Left renal cortex interstitium (tissue), 4 donors: ENCODE data around the gene SLAMF1. TPM values are rescaled to one million over a fixed set of nuclear protein-coding genes. Genes with fewer than 3 reads are reported as not detected.
"Not testable (repeated sequence)": the region's sequence is repeated elsewhere in the genome, so short reads cannot be mapped to it uniquely, and the experiment has no call there.

ENCODE experiments used
- DNase-seq, 4 donors: peaks; one replicate each; pipeline ENCODE4 v3.0.0-alpha.2; 2013; ENCODE audit warnings: low read depth in 4 of 4, low spot score in 2 of 4, missing footprints in 1 of 4
- polyA plus RNA-seq, 4 donors: library from polyadenylated mRNA; unstranded; fragments of 120-200 nt; gene quantifications; one replicate each; pipeline ENCODE4 v1.2.1, GENCODE V29; 2013; ENCODE audit not compliant: insufficient read length in 4 of 4

Gene SLAMF1
- polyA plus RNA-seq, 4 donors: 0.05 to 0.16 (median 0.10) TPM; not detected in 1

GRCh38 chr1:160570840-160571239 lies 76.0 kb downstream of the SLAMF1 start:
- DNase-seq: no peak

DNA sequence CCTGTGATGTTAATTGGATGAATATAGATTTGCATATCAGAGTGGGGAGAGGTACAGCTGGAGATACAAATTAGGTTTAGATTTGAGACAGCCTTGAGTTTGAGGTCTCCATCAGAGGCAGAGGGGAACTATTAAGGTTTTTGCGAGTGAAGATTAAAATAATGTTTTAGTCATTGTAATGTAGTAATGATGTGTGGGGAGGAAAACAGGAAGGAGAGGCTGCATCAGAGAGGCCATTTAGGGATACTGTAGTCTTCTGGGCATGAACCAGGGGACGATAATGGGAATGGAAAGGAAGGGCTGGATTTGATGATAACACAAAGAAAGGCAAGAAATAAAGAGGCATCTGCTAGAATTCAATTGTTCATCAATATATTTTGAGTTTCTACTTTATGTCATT lies 77.0 kb downstream of the SLAMF1 start:
- DNase-seq: no peak

- no peak for DNase-seq
Observed at GRCh38 chr1:160567858-160568682, 78.8 kb downstream of the SLAMF1 start.

- no peak for DNase-seq
Observed at GRCh38 chr1:160567341-160567740, 79.5 kb downstream of the SLAMF1 start.

GRCh38 chr1:160565564-160565963 lies 81.3 kb downstream of the SLAMF1 start:
- DNase-seq: no peak

GRCh38 chr1:160563230-160563629 lies 83.6 kb downstream of the SLAMF1 start:
- DNase-seq: not testable (repeated sequence)

GRCh38 chr1:160562745-160563144 lies 84.1 kb downstream of the SLAMF1 start:
- not testable (repeated sequence) for DNase-seq

- DNase-seq: no peak
Observed at GRCh38 chr1:160560806-160561205, 86.0 kb downstream of the SLAMF1 start.

GRCh38 chr1:160560045-160560705 lies 86.7 kb downstream of the SLAMF1 start:
- no peak for DNase-seq

- DNase-seq: not testable (repeated sequence)
Observed at GRCh38 chr1:160559437-160559836, 87.4 kb downstream of the SLAMF1 start.

- no peak for DNase-seq
Observed at GRCh38 chr1:160558660-160559380, 88.0 kb downstream of the SLAMF1 start.

Other genes with a start within 250 kb of the SLAMF1 start
- 10 to 100 TPM; 29.2 to 43.9 (median 34.9) TPM for gene VANGL2, start 246.5 kb downstream of the SLAMF1 start, polyA plus RNA-seq
- gene SLAMF6, start 123.8 kb downstream of the SLAMF1 start, polyA plus RNA-seq: under 1 TPM in 3 of 4 donors, not detected in 1; 0.10 to 0.17 (median 0.13) TPM
- 1 to 10 TPM in 2 of 4 donors, under 1 TPM in 2; 0.71 to 1.5 (median 1.2) TPM for gene CD84, start 67.5 kb downstream of the SLAMF1 start, polyA plus RNA-seq
- gene CD48, start 64.8 kb upstream of the SLAMF1 start, polyA plus RNA-seq: 1 to 10 TPM in 3 of 4 donors, under 1 TPM in 1; 0.66 to 2.6 (median 1.5) TPM
- gene SLAMF7, start 92.2 kb upstream of the SLAMF1 start, polyA plus RNA-seq: under 1 TPM; 0.32 to 0.55 (median 0.41) TPM
- under 1 TPM; 0.09 to 0.30 (median 0.13) TPM for gene LY9, start 149.1 kb upstream of the SLAMF1 start, polyA plus RNA-seq
- under 1 TPM; 0.11 to 0.44 (median 0.25) TPM for gene CD244, start 215.8 kb upstream of the SLAMF1 start, polyA plus RNA-seq
- gene ITLN1, start 238.1 kb upstream of the SLAMF1 start, polyA plus RNA-seq: 1 to 10 TPM; 1.3 to 5.3 (median 2.1) TPM